CD14-positive monocyte (primary cell): ENCODE results near the gene CEBPE. TPM values are rescaled to one million over a fixed set of nuclear protein-coding genes. Genes with fewer than 3 reads are reported as not detected.

Source experiments
- DNase-seq, 3 donors: peaks; one replicate each; pipeline ENCODE4 v3.0.0-alpha.2; 2011 to 2022
- H2AFZ ChIP-seq: 2 replicates; pipeline ENCODE4 v1.6.0; 2012; ENCODE audit warnings: mild to moderate bottlenecking, low read depth, low read length, inconsistent platforms; ENCODE audit not compliant: insufficient read depth, poor library complexity, severe bottlenecking
- H3K27ac ChIP-seq, 2 donors: 1 replicate in 1 of 2; 2 replicates in 1 of 2; pipeline ENCODE4 v1.5.1; 2012 to 2013; ENCODE audit warnings: low read length in 2 of 2, control low read depth in 1 of 2, inconsistent platforms in 1 of 2, low read depth in 1 of 2, mild to moderate bottlenecking in 1 of 2
- H3K27me3 ChIP-seq, 2 donors: one replicate each; pipeline versions ENCODE4 v1.6.0 to v1.6.1; 2011 to 2013; ENCODE audit warnings: low read length in 2 of 2; ENCODE audit not compliant: control insufficient read depth in 2 of 2, insufficient read depth in 2 of 2
- H3K36me3 ChIP-seq, 2 donors: replicated peaks in 1 of 2; 1 replicate in 1 of 2; 2 replicates in 1 of 2; pipeline versions ENCODE4 v1.5.1 to v1.6.1; 2012 to 2013; ENCODE audit warnings: low read length in 2 of 2, control low read depth in 1 of 2, inconsistent platforms in 1 of 2, mild to moderate bottlenecking in 1 of 2; ENCODE audit not compliant: insufficient read depth in 2 of 2, control insufficient read depth in 1 of 2
- H3K4me1 ChIP-seq, 2 donors: 1 replicate in 1 of 2; 2 replicates in 1 of 2; pipeline versions ENCODE4 v1.5.1 to v1.6.1; 2012 to 2013; ENCODE audit warnings: low read length in 2 of 2, control low read depth in 1 of 2, inconsistent platforms in 1 of 2, mild to moderate bottlenecking in 1 of 2, moderate library complexity in 1 of 2; ENCODE audit not compliant: insufficient read depth in 2 of 2, control insufficient read depth in 1 of 2
- H3K4me2 ChIP-seq: replicated peaks from 2 replicates; pipeline ENCODE3; 2012; ENCODE audit warnings: low read length, moderate library complexity, mild to moderate bottlenecking; ENCODE audit not compliant: poor library complexity, severe bottlenecking; ENCODE audit errors: extremely low read depth
- H3K4me3 ChIP-seq, 3 experiments: fragments of 200-600 bp in 1 of 3; sonication (generic) in 1 of 3; replicated peaks in 1 of 3; 1 replicate in 2 of 3; 2 replicates in 1 of 3; pipeline ENCODE4 v1.5.1; 2011 to 2013; ENCODE audit warnings: low read length in 3 of 3, mild to moderate bottlenecking in 3 of 3, control low read depth in 2 of 3, low read depth in 2 of 3, inconsistent platforms in 1 of 3, moderate library complexity in 1 of 3
- H3K79me2 ChIP-seq: 2 replicates; pipeline ENCODE4 v1.6.0; 2012; ENCODE audit warnings: mild to moderate bottlenecking, control low read depth, inconsistent platforms, low read length, moderate library complexity; ENCODE audit not compliant: insufficient read depth
- H3K9ac ChIP-seq: 2 replicates; pipeline ENCODE4 v1.6.0; 2017; ENCODE audit warnings: low read length, mild to moderate bottlenecking; ENCODE audit not compliant: insufficient read depth, poor library complexity, severe bottlenecking
- H3K9me3 ChIP-seq, 2 donors: replicated peaks in 1 of 2; 1 replicate in 1 of 2; 2 replicates in 1 of 2; pipeline versions ENCODE4 v1.5.1 to v1.6.1; 2012 to 2013; ENCODE audit warnings: low read length in 2 of 2, control low read depth in 1 of 2; ENCODE audit not compliant: control insufficient read depth in 1 of 2, insufficient read depth in 1 of 2
- H4K20me1 ChIP-seq: 2 replicates; pipeline ENCODE4 v1.6.0; 2012; ENCODE audit warnings: mild to moderate bottlenecking, low read length, control low read depth, moderate library complexity; ENCODE audit not compliant: insufficient read depth
- H3K27ac Mint-ChIP-seq, 7 donors: one replicate each; pipeline ENCODE4 v1.8.0; 2020; ENCODE audit warnings: mild to moderate bottlenecking in 7 of 7, mixed read lengths in 7 of 7, moderate library complexity in 6 of 7, inconsistent platforms in 2 of 7
- H3K27me3 Mint-ChIP-seq, 3 donors: one replicate each; pipeline ENCODE4 v1.8.0; 2021 to 2022; ENCODE audit warnings: low read depth in 3 of 3, mild to moderate bottlenecking in 3 of 3, mixed read lengths in 3 of 3, moderate library complexity in 3 of 3, inconsistent platforms in 1 of 3
- H3K36me3 Mint-ChIP-seq, 2 donors: one replicate each; pipeline ENCODE4 v1.8.0; 2020; ENCODE audit warnings: mixed read lengths in 2 of 2, inconsistent platforms in 1 of 2, mild to moderate bottlenecking in 1 of 2
- H3K4me1 Mint-ChIP-seq: one replicate; pipeline ENCODE4 v1.8.0; 2020; ENCODE audit warnings: mild to moderate bottlenecking, mixed read lengths
- H3K4me3 Mint-ChIP-seq, 2 donors: one replicate each; pipeline ENCODE4 v1.8.0; 2020; ENCODE audit warnings: mild to moderate bottlenecking in 2 of 2, mixed read lengths in 2 of 2, moderate library complexity in 1 of 2
- H3K9me3 Mint-ChIP-seq, 7 donors: one replicate each; pipeline ENCODE4 v1.8.0; 2020 to 2022; ENCODE audit warnings: mixed read lengths in 7 of 7, mild to moderate bottlenecking in 6 of 7, moderate library complexity in 6 of 7, inconsistent platforms in 2 of 7
- CTCF ChIP-seq: fragments of 200-600 bp; IDR thresholded peaks from one replicate; pipeline ENCODE4 v1.8.0; 2022; ENCODE audit warnings: antibody characterized with exemption, mild to moderate bottlenecking
- WGBS: methylation state at CpG from one replicate; pipeline ENCODE4 v1.1.5; 2013; ENCODE audit warnings: missing lambda C conversion rate; ENCODE audit not compliant: insufficient coverage; 5-methylcytosine and 5-hydroxymethylcytosine counted together
- intact Hi-C, 2 donors: fragments of 100-400 bp; cut with micrococcal nuclease; formaldehyde crosslinking; loops; one replicate each; pipeline versions ENCODE4 v1.15.0 to v1.15.1; 2023
- polyA plus RNA-seq, 3 donors: library from polyadenylated mRNA; depleted of rRNA in 1 of 3; unstranded in 2 of 3; stranded (reverse) in 1 of 3; fragments of 300-500 nt in 2 of 3; fragments of >200 nt in 1 of 3; fragmentation: Illumina TruSeq in 2 of 3; gene quantifications; 1 replicate in 2 of 3; 2 replicates in 1 of 3; pipeline ENCODE4 v1.2.3, GENCODE V29; 2012 to 2021

The CEBPE gene
- polyA plus RNA-seq, 3 donors: 0.73 to 1.5 (median 1.3) TPM

GRCh38 chr14:23132970-23133369 lies 13.9 kb upstream of the CEBPE start:
- no peak for DNase-seq
- no peak overlapping the region for H3K9ac ChIP-seq
- H3K27ac Mint-ChIP-seq: no peak overlapping the region

GRCh38 chr14:23131482-23131881 lies 12.4 kb upstream of the CEBPE start:
- Mint-ChIP-seq H3K27ac (no peak overlapping the region), H3K36me3 (no peaks in the 10 kb centered on the region), H3K9me3 (peaks cover 0 to 2% (median 0%) of the 10 kb centered on the region in 7 donors), H3K27me3 (peaks cover 0 to 2% (median 1%) of the 10 kb centered on the region in 3 donors), H3K4me3 (no peak overlapping the region), H3K4me1 (peaks cover 32% of the 10 kb centered on the region)
- Histone ChIP-seq H2AFZ (no peak overlapping the region), H3K4me1 (peaks cover 20 to 36% of the 10 kb centered on the region in 2 donors), H4K20me1 (no peaks in the 10 kb centered on the region), H3K79me2 (no peaks in the 10 kb centered on the region), H3K9me3 (no peaks in the 10 kb centered on the region), H3K9ac (no peak overlapping the region), H3K27ac (no peak overlapping the region), H3K36me3 (no peaks in the 10 kb centered on the region), H3K4me3 (no peak overlapping the region), H3K4me2 (no peak overlapping the region), H3K27me3 (no peaks in the 10 kb centered on the region)
- no peak for TF ChIP-seq CTCF
- DNase-seq: no peak
- intact Hi-C loops: no loop called here
- WGBS: 100% methylated on average over 3 of the region's 5 CpGs

More at GRCh38 chr14:23132970-23133369, 13.9 kb upstream of the CEBPE start:
- H3K4me1 ChIP-seq: peaks cover 20 to 36% of the 10 kb centered on the region in 2 donors
- H3K4me3 ChIP-seq: no peak overlapping the region
- Mint-ChIP-seq H3K36me3 (no peaks in the 10 kb centered on the region), H3K4me3 (no peak overlapping the region), H3K4me1 (peaks cover 31% of the 10 kb centered on the region), H3K27me3 (peaks cover 0 to 2% (median 0%) of the 10 kb centered on the region in 3 donors), H3K9me3 (peaks cover 0 to 2% (median 0%) of the 10 kb centered on the region in 7 donors)
- intact Hi-C loops: no loop called here
- no peak for TF ChIP-seq CTCF
- no peaks in the 10 kb centered on the region for H4K20me1 ChIP-seq
- H3K36me3 ChIP-seq: no peaks in the 10 kb centered on the region
- no peak overlapping the region for H3K4me2 ChIP-seq
- H2AFZ ChIP-seq: no peak overlapping the region
- no peak overlapping the region for H3K27ac ChIP-seq
- WGBS: 60% methylated on average over 2 of the region's 8 CpGs
- no peaks in the 10 kb centered on the region for H3K27me3 ChIP-seq
- H3K79me2 ChIP-seq: no peaks in the 10 kb centered on the region
- H3K9me3 ChIP-seq: no peaks in the 10 kb centered on the region
